Measurements from ENCODE around the gene G2E3.

G2E3 gene, protein sequence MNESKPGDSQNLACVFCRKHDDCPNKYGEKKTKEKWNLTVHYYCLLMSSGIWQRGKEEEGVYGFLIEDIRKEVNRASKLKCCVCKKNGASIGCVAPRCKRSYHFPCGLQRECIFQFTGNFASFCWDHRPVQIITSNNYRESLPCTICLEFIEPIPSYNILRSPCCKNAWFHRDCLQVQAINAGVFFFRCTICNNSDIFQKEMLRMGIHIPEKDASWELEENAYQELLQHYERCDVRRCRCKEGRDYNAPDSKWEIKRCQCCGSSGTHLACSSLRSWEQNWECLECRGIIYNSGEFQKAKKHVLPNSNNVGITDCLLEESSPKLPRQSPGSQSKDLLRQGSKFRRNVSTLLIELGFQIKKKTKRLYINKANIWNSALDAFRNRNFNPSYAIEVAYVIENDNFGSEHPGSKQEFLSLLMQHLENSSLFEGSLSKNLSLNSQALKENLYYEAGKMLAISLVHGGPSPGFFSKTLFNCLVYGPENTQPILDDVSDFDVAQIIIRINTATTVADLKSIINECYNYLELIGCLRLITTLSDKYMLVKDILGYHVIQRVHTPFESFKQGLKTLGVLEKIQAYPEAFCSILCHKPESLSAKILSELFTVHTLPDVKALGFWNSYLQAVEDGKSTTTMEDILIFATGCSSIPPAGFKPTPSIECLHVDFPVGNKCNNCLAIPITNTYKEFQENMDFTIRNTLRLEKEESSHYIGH

DNA sequence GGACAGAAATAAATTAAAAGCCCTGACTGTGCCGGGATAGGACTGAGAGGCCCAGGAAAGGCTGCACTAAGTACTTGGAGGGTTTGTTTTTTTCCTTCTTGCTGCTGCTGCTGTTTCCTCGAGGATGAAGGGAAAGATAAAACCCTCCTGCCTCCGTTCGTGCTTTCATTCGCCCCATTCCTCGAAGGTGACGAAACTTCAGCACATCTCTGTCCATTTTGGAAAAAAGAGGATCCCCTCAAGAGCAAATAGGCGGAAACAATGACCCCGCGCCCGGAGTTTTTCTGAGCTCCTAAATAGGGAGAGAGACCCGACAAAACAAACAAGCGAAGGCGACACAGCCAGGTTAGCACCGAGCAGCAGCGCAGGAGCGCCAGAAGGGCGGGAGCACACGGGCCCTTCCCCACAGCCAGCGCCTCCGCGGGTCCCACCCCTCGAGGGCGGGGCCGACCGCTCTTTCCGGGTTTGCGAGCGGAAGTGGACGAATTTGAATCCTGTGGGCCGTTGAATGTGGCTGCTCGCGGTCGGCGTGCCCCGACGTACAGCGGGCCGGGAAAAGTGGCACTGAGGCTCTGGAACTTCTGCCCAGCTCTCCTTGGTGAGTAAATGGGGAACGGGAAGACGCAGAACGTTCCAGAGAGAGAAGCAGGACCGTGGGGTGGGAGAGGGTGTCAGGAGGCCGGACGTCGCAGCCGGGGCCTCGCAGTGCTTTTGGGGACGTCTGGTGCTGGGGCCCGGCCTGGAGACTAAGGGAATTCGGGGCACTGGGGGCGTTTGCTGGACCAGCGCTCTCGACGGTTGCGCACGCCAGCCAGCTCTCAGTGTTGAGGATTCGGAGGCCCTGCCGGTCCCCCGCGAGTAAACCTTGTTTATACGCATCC lies at the start of gene G2E3:
Gene G2E3, plus strand, starts transcription at position 484 of the 881 bp plus-strand sequence. CDS start 21,922 bp downstream, outside the sequence.
- no peaks in the 10 kb centered on the region for H3K9me3 ChIP-seq (ENCODE audit: control insufficient read depth, insufficient read depth, low read length)
- H3K27me3 ChIP-seq (ENCODE audit: control insufficient read depth, insufficient read depth, low read length), result no peaks in the 10 kb centered on the region
- peak within 1 kb of the TSS; percentile 88 for H3K27ac ChIP-seq (ENCODE audit: low read depth, low read length)
- H3K4me3 ChIP-seq (ENCODE audit: low read depth, low read length), result peak within 1 kb of the TSS; percentile 99
- peaks cover 15% of the 10 kb centered on the region for H3K36me3 ChIP-seq (ENCODE audit: control insufficient read depth, insufficient read depth, low read length)
- peak within 1 kb of the TSS; percentile 92 for H3K9ac ChIP-seq (ENCODE audit: low read depth, low read length)
- H3K4me1 ChIP-seq (ENCODE audit: control insufficient read depth, insufficient read depth, low read length), result peaks cover 16% of the 10 kb centered on the region

DNA sequence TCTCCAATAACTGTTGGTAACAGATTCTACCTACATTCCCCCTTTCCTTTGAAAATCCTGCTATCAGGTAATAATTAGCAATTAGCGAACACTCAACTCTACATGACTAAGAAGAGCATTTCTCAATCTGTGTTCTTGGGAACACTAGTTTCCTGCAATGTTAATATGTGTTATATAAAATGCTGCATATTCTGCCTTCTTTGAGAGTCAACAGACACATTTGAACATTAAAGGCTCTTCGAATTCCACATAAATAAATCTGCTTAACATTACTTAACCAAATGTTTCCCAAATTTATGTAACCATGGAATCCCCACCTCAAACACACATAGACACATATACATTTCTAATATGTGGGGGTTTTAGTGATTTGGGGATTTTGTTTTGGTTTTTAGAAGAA lies 41.2 kb upstream of the G2E3 start:
- H3K36me3 ChIP-seq (ENCODE audit: control insufficient read depth, insufficient read depth, low read length), result no peaks in the 10 kb centered on the region
- H3K27ac ChIP-seq (ENCODE audit: low read depth, low read length), result no peak overlapping the region
- no peaks in the 10 kb centered on the region for H3K9me3 ChIP-seq (ENCODE audit: control insufficient read depth, insufficient read depth, low read length)
- peaks cover 7% of the 10 kb centered on the region for H3K4me1 ChIP-seq (ENCODE audit: control insufficient read depth, insufficient read depth, low read length)
- H3K27me3 ChIP-seq (ENCODE audit: control insufficient read depth, insufficient read depth, low read length), result no peaks in the 10 kb centered on the region
- no peak overlapping the region for H3K9ac ChIP-seq (ENCODE audit: low read depth, low read length)
- no peak overlapping the region for H3K4me3 ChIP-seq (ENCODE audit: low read depth, low read length)

DNA sequence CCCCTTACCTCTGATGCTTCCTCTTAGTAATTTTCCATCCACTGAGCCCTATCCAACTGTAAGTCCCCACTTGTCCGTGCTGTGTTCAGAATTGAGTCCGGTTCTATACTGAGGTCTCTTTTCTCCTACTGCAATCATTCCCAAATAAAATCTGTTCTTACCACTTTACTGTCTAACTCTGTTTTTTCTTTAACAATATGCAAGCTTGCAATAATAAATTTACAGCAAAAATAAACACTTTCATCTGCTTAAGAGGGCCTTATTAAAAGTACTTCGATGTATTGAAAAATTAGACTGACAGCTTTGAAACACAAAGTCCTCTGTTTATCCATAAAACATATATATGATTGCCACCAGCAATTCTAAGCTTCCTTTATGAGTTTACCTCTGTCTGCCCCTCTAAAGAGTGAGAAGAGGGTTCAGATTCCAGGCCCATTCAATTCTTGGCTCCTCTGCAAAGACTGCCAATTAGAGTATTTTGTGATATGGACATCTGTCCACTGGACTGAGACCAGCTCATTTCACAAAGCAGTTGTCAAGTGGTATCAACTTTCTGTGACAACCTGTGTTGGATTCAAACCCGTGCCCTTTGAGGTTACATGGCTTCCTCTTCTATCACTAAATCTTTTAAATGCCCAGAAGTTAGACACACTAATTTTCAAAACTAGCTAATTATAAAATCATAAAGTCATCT lies 39.9 kb upstream of the G2E3 start:
- no peaks in the 10 kb centered on the region for H3K27me3 ChIP-seq (ENCODE audit: control insufficient read depth, insufficient read depth, low read length)
- H3K9ac ChIP-seq (ENCODE audit: low read depth, low read length), result no peak overlapping the region
- no peaks in the 10 kb centered on the region for H3K36me3 ChIP-seq (ENCODE audit: control insufficient read depth, insufficient read depth, low read length)
- peaks cover 7% of the 10 kb centered on the region for H3K4me1 ChIP-seq (ENCODE audit: control insufficient read depth, insufficient read depth, low read length)
- no peak overlapping the region for H3K27ac ChIP-seq (ENCODE audit: low read depth, low read length)
- H3K4me3 ChIP-seq (ENCODE audit: low read depth, low read length), result no peak overlapping the region
- H3K9me3 ChIP-seq (ENCODE audit: control insufficient read depth, insufficient read depth, low read length), result no peaks in the 10 kb centered on the region

DNA sequence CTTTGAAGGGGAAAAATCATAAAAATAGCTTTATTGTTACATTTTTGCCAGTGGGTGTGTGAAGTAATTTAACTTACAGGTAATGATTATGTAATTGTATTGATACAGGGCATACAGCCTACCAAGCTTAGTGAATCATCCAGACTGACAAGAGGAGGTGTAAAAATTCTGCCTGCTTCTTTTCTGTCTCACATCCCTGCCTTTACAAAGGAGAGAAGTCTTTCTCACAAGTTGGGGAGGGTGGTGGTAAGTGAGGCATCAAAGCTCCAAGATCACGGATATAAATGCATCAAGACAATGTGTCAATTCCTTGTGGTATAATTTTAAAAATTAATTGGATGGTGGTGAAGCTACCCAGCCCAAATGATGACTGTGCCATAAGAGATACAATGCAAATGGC lies 39.0 kb upstream of the G2E3 start:
- H3K36me3 ChIP-seq (ENCODE audit: control insufficient read depth, insufficient read depth, low read length), result no peaks in the 10 kb centered on the region
- no peaks in the 10 kb centered on the region for H3K9me3 ChIP-seq (ENCODE audit: control insufficient read depth, insufficient read depth, low read length)
- peaks cover 7% of the 10 kb centered on the region for H3K4me1 ChIP-seq (ENCODE audit: control insufficient read depth, insufficient read depth, low read length)
- no peak overlapping the region for H3K9ac ChIP-seq (ENCODE audit: low read depth, low read length)
- no peaks in the 10 kb centered on the region for H3K27me3 ChIP-seq (ENCODE audit: control insufficient read depth, insufficient read depth, low read length)
- no peak overlapping the region for H3K27ac ChIP-seq (ENCODE audit: low read depth, low read length)
- no peak overlapping the region for H3K4me3 ChIP-seq (ENCODE audit: low read depth, low read length)

DNA sequence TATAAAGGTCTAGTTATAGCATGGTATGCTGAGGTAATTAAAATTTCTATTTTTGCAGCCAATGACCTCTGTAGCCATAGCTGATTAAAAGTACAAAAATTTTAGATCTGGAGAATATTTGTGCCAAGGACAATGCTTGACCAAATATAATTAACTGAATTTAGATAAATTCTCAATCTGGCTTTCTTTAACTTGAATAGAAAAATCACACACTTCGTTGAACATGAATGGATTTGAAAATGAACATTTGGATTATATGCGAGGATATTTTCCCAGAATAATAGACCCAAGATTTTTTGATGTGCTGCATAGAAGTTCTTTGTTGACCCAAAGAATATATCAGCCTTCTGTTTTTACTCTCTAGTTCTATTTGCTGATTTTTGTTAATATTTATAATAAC lies 38.4 kb upstream of the G2E3 start:
- H3K9ac ChIP-seq (ENCODE audit: low read depth, low read length), result no peak overlapping the region
- no peaks in the 10 kb centered on the region for H3K27me3 ChIP-seq (ENCODE audit: control insufficient read depth, insufficient read depth, low read length)
- H3K4me1 ChIP-seq (ENCODE audit: control insufficient read depth, insufficient read depth, low read length), result peaks cover 7% of the 10 kb centered on the region
- no peak overlapping the region for H3K27ac ChIP-seq (ENCODE audit: low read depth, low read length)
- H3K36me3 ChIP-seq (ENCODE audit: control insufficient read depth, insufficient read depth, low read length), result no peaks in the 10 kb centered on the region
- H3K9me3 ChIP-seq (ENCODE audit: control insufficient read depth, insufficient read depth, low read length), result no peaks in the 10 kb centered on the region
- H3K4me3 ChIP-seq (ENCODE audit: low read depth, low read length), result no peak overlapping the region

DNA sequence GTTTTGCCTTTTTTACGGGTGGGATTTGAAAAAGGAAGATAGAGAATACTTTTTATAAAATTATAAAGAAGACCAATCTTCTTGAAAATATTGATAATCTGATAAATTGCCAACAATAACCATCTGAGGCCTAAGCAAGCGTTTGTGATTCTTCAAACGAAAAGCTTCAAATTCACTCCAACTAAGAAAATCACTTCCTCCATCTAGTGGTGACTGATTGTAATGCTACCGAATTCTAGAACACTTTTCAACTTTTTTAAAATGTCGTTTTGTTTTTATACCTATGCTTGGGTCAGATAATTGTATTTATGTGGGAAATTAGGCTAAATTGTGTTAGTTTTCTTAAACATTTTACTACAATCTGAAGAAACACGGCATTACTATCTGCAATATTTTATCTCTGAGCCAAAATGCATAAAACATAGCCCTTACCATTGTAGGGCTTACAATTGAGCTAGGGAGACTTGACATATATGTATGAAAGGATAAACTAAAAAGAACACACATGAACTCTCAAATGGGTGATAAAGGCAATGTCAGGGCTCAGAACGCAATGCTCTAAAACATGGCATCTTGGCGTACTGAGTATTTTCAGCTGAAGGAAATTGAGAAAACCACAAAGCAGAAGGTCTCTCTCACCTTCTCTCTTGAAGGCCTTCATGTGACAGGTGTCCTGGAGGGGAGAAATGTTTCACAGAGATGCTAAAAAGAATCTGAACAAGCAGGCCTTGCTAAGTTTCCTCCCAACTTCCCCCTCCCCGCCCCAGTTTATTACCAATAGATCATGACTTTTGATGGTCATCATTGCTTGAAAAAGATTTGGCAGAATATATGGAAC lies 36.8 kb upstream of the G2E3 start:
- Histone ChIP-seq H3K9ac (ENCODE audit: low read depth, low read length) (no peak overlapping the region), H3K27ac (ENCODE audit: low read depth, low read length) (no peak overlapping the region), H3K4me3 (ENCODE audit: low read depth, low read length) (no peak overlapping the region), H3K27me3 (ENCODE audit: control insufficient read depth, insufficient read depth, low read length) (no peaks in the 10 kb centered on the region), H3K9me3 (ENCODE audit: control insufficient read depth, insufficient read depth, low read length) (peaks cover 4% of the 10 kb centered on the region; the same call in 1 of the 2 replicates), H3K36me3 (ENCODE audit: control insufficient read depth, insufficient read depth, low read length) (no peaks in the 10 kb centered on the region), H3K4me1 (ENCODE audit: control insufficient read depth, insufficient read depth, low read length) (peaks cover 7% of the 10 kb centered on the region)

DNA sequence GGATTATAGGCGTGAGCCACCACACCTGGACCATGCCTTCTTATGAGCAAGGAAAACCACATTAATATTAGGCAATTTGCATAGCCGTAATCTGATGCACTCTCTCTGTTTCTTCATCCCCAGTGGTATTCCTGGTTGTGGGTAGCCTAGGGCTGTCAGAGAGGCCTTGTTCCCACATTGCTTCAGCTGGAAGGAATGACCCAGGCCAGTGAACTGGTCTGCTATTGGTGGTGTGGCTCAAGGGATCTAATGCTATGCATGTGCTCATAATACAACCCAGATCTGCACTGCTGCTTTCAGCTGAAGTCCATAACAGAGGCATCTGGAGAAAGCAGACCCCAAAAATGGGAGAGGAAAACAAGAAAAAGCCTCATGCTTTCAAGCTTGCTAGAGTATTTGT lies 33.1 kb upstream of the G2E3 start:
- Histone ChIP-seq H3K9ac (ENCODE audit: low read depth, low read length) (no peak overlapping the region), H3K4me1 (ENCODE audit: control insufficient read depth, insufficient read depth, low read length) (peaks cover 20% of the 10 kb centered on the region), H3K27me3 (ENCODE audit: control insufficient read depth, insufficient read depth, low read length) (no peaks in the 10 kb centered on the region), H3K36me3 (ENCODE audit: control insufficient read depth, insufficient read depth, low read length) (no peaks in the 10 kb centered on the region), H3K4me3 (ENCODE audit: low read depth, low read length) (no peak overlapping the region), H3K27ac (ENCODE audit: low read depth, low read length) (no peak overlapping the region), H3K9me3 (ENCODE audit: control insufficient read depth, insufficient read depth, low read length) (peaks cover 4% of the 10 kb centered on the region; the same call in 1 of the 2 replicates)

DNA sequence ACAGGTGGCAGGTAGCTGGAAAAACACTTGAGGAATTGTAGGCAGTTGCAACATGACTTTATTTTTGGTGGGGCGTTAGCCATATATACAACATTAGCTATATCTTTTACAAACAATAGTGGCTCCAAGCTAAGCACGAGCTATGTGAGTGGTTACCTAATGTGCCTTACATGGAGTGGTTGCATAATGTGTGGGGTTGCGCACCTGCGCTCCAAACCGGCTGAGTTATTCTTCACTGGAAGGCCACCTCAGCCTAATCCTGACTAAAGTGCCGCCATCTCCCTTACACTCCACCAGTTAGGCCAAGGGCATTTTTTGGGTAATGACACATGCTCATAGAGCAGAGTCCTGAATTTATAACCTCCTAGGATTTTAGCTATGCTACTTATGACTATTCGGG lies 31.8 kb upstream of the G2E3 start:
- Histone ChIP-seq H3K27ac (ENCODE audit: low read depth, low read length) (no peak overlapping the region), H3K9ac (ENCODE audit: low read depth, low read length) (no peak overlapping the region)

DNA sequence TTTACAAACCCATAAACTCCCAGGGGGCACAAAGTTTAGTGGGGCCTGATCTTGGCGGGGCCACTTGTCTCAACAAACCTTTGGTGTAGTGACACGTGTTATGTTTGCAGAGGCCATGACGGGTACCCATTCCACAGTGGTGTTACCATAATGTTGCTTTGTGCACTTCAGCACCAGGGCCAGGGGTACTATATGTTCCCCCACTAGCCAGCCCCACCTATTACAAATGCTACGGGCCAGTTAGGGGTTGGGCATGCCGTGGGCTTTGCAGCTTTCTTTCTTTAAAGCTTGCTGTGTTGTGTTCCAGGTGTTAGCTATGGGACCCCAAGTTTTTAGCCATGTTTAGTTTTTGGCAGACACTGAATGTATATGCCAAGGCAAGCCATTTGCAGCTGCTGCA lies 30.8 kb upstream of the G2E3 start:
- Histone ChIP-seq H3K27me3 (ENCODE audit: control insufficient read depth, insufficient read depth, low read length) (no peaks in the 10 kb centered on the region), H3K4me3 (ENCODE audit: low read depth, low read length) (no peak overlapping the region), H3K9me3 (ENCODE audit: control insufficient read depth, insufficient read depth, low read length) (peaks cover 4% of the 10 kb centered on the region; the same call in 1 of the 2 replicates), H3K9ac (ENCODE audit: low read depth, low read length) (no peak overlapping the region), H3K27ac (ENCODE audit: low read depth, low read length) (no peak overlapping the region), H3K36me3 (ENCODE audit: control insufficient read depth, insufficient read depth, low read length) (no peaks in the 10 kb centered on the region), H3K4me1 (ENCODE audit: control insufficient read depth, insufficient read depth, low read length) (peaks cover 13% of the 10 kb centered on the region)

More for the DNA sequence above, 31.8 kb upstream of the G2E3 start:
- peaks cover 4% of the 10 kb centered on the region; the same call in 1 of the 2 replicates for H3K9me3 ChIP-seq (ENCODE audit: control insufficient read depth, insufficient read depth, low read length)
- no peaks in the 10 kb centered on the region for H3K36me3 ChIP-seq (ENCODE audit: control insufficient read depth, insufficient read depth, low read length)
- H3K27me3 ChIP-seq (ENCODE audit: control insufficient read depth, insufficient read depth, low read length), result no peaks in the 10 kb centered on the region
- peaks cover 13% of the 10 kb centered on the region for H3K4me1 ChIP-seq (ENCODE audit: control insufficient read depth, insufficient read depth, low read length)
- H3K4me3 ChIP-seq (ENCODE audit: low read depth, low read length), result no peak overlapping the region

Measured in HUES48 (cell line).